Stimulated activated CD8-positive, alpha-beta memory T cell treated with anti-CD3 and anti-CD28 coated beads, Interleukin-7, amount 100 ng/mL, for 1 hour (primary cell): Measurements from ENCODE around the gene EPPIN.
"Not testable (repeated sequence)": the region's sequence is repeated elsewhere in the genome, so short reads cannot be mapped to it uniquely, and the experiment has no call there.

Experiments
- DNase-seq, 2 donors: peaks; one replicate each; pipeline ENCODE4 v3.0.0-alpha.2; 2020; ENCODE audit warnings: low read depth in 2 of 2

EPPIN gene

DNA sequence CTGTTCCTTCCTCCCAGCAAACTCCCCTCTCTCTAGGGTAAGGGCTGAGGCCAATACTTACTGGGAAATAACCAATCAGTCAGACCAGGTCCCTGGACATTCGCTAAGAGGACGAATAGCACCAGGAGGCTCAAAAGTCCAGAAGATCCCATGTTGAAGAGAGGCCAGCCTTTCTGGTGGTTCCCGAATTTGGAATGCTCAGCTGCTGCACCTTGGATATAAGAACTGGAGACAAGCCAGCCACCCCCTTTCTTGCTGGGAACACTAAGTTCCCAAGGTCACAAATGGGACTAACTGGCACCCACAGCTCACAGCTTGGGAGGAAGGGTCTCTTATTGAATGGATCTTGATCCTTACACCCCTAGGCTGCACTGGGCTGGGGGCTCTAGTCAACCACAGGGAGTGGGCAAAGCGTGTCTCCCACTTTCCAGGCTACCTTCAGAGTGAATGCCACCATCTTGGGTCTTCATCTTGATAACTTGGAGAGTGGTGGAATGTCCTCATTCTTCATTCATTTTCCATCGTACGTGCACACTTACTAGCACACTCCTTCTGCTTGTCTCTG lies at the start of gene EPPIN:
Gene EPPIN (minus strand): TSS at position 196 of the 565 bp plus-strand sequence. CDS start 44 bp downstream, at position 152.
- DNase-seq = no peak

DNA sequence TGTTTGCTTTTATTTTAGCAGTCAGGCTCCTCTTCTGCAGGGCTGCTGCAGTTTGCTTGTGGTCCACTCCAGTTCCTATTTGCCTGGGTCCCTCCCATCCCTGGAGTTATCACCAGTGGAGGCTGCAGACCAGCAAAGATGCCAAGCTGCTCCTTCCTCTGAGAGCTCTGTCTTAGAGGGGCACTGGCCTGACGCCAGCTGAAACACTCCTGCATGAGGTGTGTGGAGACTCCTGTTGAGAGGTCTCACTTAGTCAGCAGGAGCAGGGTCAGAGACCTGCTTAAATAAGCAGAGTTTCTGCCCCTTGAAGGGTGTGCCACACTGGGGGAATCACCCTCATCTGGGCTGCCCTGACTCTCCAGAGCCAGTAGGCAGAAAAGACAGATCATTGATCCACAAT lies 48.0 kb upstream of the EPPIN start:
- no peak for DNase-seq

DNA sequence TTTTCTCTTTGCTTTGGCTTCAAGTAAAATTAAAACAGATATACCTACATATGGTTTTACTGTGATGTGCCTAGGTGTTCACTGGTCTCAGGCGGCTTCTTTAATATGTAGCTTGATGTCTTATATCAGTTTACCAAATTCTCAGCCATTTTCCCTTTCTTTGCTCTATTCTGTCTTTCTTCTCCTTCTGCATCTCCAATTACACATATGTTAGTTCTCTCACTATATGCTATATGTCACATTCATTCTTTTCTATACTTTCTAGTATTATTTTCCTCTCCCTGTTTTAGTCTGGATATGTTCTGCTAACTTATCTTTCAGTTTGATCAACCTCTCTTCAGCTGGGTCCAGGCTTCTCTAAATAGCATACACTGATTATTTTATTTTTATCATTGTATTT lies 46.3 kb upstream of the EPPIN start:
- no peak for DNase-seq

GRCh38 chr20:45592574-45593189 lies 45.5 kb upstream of the EPPIN start:
- no peak for DNase-seq

DNA sequence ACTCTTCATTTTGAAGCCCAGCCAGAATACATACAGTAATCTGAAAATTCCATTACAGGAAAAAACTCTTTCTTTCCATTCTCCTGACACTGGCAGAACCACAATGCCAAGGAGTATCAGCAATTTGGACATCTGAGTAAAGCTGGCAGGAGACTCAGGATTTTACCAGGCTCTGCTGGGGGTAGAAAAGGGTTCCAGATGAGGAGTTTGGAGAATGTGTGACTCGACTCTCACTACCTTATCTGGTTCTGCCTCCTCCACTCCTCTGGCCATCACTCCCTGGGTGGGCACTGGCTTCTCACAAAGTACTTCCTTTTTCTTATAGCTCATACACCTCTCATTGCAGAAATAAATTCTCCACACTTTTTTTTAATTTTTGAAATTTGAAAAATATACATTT lies 42.5 kb upstream of the EPPIN start:
- DNase-seq = no peak

DNA sequence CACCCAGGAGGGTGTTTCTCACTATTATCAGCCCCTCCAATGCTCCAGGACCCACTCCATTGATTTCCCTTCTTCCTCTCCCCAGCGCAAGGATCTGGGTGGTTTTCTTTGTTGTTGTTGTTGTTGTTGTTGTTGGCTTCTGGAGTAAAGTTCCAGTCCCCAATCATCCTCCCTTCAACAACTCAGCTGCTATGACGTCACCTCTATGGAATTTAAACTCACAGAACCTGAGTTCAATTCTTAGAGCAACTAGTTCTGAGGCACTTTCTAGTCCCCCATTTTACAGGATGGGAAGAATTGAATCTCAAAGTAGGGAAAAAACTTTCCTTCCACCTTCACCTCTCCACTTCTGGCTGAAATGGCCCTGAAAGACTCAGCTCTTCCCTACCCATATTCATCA lies 41.6 kb upstream of the EPPIN start:
- no peak for DNase-seq

DNA sequence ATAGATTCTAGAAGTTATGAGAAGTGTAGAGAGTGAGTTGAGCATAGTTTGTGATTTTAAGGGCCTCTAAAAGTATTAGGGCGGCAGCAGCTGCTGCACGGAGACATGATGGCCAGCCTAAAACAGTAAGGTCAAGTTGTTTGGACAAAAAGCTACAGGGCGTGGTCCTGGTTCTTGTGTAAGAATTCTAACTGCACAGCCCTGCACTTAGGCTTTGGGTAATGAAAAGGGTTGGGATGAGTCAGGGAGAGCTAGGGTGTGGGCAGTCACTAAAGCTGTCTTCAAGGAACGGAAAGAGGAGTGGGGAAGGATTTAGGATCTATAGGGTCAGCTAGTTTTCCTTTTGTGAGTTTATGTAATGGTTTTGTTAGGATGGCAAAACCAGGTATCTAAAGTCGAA lies 38.8 kb upstream of the EPPIN start:
- not testable (repeated sequence) for DNase-seq

GRCh38 chr20:45584294-45584693 lies 37.1 kb upstream of the EPPIN start:
- DNase-seq = not testable (repeated sequence)

DNA sequence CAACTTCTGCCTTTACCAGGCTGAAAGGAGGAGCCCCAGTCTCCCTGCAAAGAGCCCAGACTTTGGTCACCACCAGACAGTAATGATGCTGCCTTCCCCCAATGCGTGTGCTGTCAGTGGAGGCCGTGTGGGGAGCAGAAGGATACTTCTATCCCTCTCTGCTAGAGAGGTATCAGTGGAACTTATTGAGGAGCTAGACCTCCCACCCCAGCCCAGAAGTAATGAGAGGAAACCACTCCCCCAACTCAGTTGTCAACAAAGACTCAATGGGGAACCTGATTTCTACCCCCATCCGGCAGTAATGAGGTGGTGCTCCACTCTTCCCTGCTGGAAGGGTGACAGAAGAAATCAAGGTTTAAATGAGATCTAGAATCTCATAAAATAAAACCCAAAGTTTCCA lies 36.3 kb upstream of the EPPIN start:
- DNase-seq = no peak

DNA sequence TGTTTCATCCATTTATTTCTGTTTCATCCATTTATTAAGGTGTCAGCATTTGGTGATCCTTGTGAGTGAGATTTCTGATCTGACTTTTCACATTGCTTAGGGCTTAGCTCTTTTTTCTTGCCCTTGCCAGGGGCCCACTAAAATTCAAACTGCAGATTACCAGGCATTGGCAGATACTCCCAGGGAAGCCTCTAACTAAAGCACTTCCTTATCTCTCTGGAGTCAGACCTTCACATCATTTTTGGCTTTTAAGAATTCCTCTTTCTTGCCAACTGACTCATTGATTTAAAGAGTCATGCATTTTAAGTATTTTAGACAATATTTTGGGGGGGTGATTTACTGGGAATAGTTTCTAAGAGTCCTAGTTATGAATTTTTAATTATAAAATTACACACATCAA lies 34.5 kb upstream of the EPPIN start:
- no peak for DNase-seq

DNA sequence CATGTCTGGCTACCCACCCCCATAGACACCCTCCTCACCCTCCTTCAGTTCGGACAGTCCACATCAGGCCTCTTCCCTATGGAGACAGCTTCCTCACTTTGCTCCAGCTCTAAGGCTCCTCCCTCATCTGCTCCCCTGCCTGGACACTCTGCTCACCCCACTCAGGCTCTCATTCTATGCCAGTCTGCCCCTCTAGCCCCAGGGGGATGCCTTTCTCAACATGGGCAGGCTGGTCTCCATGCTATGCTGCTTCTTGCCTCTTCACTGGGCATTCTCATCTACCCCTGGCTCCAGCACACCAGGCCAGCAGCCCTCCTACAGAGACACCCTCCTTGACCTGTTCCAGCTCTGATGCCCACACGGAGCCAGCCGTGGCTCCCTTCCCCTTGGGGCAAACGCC lies 32.0 kb upstream of the EPPIN start, which contains the start of gene WFDC8:
Gene WFDC8 (minus strand): TSS at position 101 of the 400 bp plus-strand sequence. CDS start 37 bp downstream, at position 64.
- DNase-seq = no peak

DNA sequence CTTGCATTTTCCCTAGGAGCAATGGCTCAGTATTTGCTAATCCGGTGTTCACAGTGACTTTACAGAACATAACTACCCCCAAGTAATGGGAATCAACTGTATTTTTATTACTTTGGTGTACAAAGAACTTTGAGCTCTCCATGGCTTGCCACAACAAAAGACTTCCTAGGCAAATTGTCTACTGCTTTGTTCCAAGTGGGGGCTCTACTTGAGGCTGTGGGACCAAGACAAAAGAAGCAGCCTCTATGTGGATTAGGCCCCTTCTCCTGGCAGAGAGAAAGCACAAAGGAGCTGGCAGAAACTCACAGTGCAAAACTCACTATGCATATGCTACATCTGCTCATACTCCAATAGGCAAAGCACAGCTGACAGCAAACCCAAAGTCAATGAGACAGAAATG lies 31.0 kb upstream of the EPPIN start:
- no peak for DNase-seq

DNA sequence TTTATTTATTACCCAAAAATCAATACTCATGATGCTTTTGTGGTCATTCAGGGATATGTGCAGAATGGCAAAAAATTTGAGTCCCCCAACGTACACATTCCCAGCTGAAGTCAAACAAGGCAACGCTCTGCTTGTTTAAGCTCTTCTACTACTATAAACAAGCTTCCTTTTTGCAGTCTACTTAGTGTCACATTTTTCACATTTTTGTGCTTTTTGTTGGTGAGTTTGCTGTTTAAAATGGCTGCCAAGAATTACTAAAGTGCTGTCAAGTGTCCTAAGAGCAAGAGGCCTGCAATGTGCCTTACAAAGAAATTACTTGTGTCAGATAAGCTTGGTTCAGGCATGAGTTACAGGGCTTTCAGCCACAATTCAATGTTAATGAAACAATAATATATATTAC lies 29.8 kb upstream of the EPPIN start:
- DNase-seq = no peak

- no peak for DNase-seq
These were observed 28.7 kb upstream of the EPPIN start for GRCh38 chr20:45575931-45576330.

GRCh38 chr20:45569650-45570049 lies 22.4 kb upstream of the EPPIN start:
- DNase-seq = not testable (repeated sequence)

GRCh38 chr20:45564760-45565276 lies 17.6 kb upstream of the EPPIN start:
- DNase-seq = no peak

- DNase-seq = no peak
These were observed 8.0 kb upstream of the EPPIN start for GRCh38 chr20:45555198-45555597.

GRCh38 chr20:45552456-45552855 lies 5.3 kb upstream of the EPPIN start:
- no peak for DNase-seq

DNA sequence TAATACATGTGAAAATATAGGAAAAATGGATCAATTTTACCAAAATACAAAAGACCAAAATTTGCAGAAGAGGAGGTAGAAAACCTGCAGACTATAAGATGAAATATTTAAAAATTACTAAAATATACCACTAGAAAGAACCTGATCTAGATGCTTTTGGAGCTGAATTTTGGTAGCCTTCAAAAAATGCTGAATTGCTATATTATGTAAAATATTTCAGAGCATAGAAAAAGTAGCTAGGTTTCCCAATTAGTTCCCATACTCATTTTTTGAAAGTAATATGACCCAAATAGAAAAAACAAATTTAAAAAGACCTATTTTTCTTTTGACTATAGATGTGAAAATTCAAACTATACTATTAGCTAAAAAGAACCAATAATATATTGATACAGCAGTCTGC lies 3.6 kb upstream of the EPPIN start:
- no peak for DNase-seq

- no peak for DNase-seq
These were observed 1.2 kb upstream of the EPPIN start for GRCh38 chr20:45548410-45548809.

GRCh38 chr20:45545754-45546453 lies 1.3 kb downstream of the EPPIN start:
- no peak for DNase-seq

- DNase-seq = no peak
These were observed 1.9 kb downstream of the EPPIN start for GRCh38 chr20:45545351-45545750.

GRCh38 chr20:45539382-45539781 lies 7.8 kb downstream of the EPPIN start, which contains the start of gene WFDC6:
Gene WFDC6 (minus strand): TSS chr20:45539482. CDS start chr20:45539407, 75 bp downstream.
- DNase-seq = no peak
